Trophoblast cell (in vitro differentiated cells and primary cell): ENCODE measurements around the gene FAM168A.

Source experiments
- DNase-seq, 2 donors: peaks; one replicate each; pipeline ENCODE4 v3.0.0-alpha.2; 2016
- H2AFZ ChIP-seq: 2 replicates; pipeline ENCODE4 v1.6.1; 2013; ENCODE audit warnings: low read length, moderate library complexity, mild to moderate bottlenecking; ENCODE audit not compliant: insufficient read depth, poor library complexity
- H2AK5ac ChIP-seq: 2 replicates; pipeline ENCODE4 v1.6.1; 2013; ENCODE audit warnings: mild to moderate bottlenecking, low read length
- H2BK120ac ChIP-seq: 2 replicates; pipeline ENCODE4 v1.6.1; 2013; ENCODE audit warnings: low read length, mild to moderate bottlenecking, moderate library complexity; ENCODE audit not compliant: insufficient read depth, poor library complexity
- H2BK12ac ChIP-seq: 2 replicates; pipeline ENCODE4 v1.6.1; 2013; ENCODE audit warnings: mild to moderate bottlenecking, low read length, moderate library complexity
- H2BK5ac ChIP-seq: 2 replicates; pipeline ENCODE4 v1.6.1; 2013; ENCODE audit warnings: low read length, low read depth, moderate library complexity, mild to moderate bottlenecking; ENCODE audit not compliant: poor library complexity
- H3K14ac ChIP-seq: 2 replicates; pipeline ENCODE4 v1.6.1; 2013; ENCODE audit warnings: mild to moderate bottlenecking, low read length
- H3K18ac ChIP-seq: 2 replicates; pipeline ENCODE4 v1.6.1; 2013; ENCODE audit warnings: mild to moderate bottlenecking, low read length
- H3K23ac ChIP-seq: 2 replicates; pipeline ENCODE4 v1.6.1; 2013; ENCODE audit warnings: low read length
- H3K27ac ChIP-seq: 2 replicates; pipeline ENCODE4 v1.5.1; 2013; ENCODE audit warnings: low read depth, mild to moderate bottlenecking, inconsistent platforms, low read length, moderate library complexity
- H3K27me3 ChIP-seq: 2 replicates; pipeline ENCODE4 v1.6.1; 2013; ENCODE audit warnings: inconsistent platforms, mild to moderate bottlenecking, low read length, moderate library complexity; ENCODE audit not compliant: insufficient read depth
- H3K36me3 ChIP-seq, 2 experiments: 1 replicate in 1 of 2; 2 replicates in 1 of 2; pipeline ENCODE4 v1.6.1; 2013; ENCODE audit warnings: low read length in 2 of 2, mild to moderate bottlenecking in 2 of 2, moderate library complexity in 1 of 2; ENCODE audit not compliant: insufficient read depth in 2 of 2, control insufficient read depth in 1 of 2
- H3K4ac ChIP-seq: 2 replicates; pipeline ENCODE4 v1.6.1; 2013; ENCODE audit warnings: low read depth, mild to moderate bottlenecking, low read length, moderate library complexity
- H3K4me1 ChIP-seq, 2 experiments: 1 replicate in 1 of 2; 2 replicates in 1 of 2; pipeline ENCODE4 v1.6.1; 2013; ENCODE audit warnings: low read length in 2 of 2, mild to moderate bottlenecking in 2 of 2, moderate library complexity in 1 of 2; ENCODE audit not compliant: insufficient read depth in 2 of 2, control insufficient read depth in 1 of 2
- H3K4me2 ChIP-seq: 2 replicates; pipeline ENCODE4 v1.6.1; 2013; ENCODE audit warnings: inconsistent platforms, mild to moderate bottlenecking, low read length, moderate library complexity
- H3K4me3 ChIP-seq: 2 replicates; pipeline ENCODE4 v1.5.1; 2013; ENCODE audit warnings: mild to moderate bottlenecking, low read depth, low read length, inconsistent platforms
- H3K79me1 ChIP-seq: one replicate; pipeline ENCODE4 v1.6.1; 2013; ENCODE audit warnings: low read length
- H3K79me2 ChIP-seq: 2 replicates; pipeline ENCODE4 v1.6.1; 2013; ENCODE audit warnings: low read length, mild to moderate bottlenecking; ENCODE audit not compliant: control insufficient read depth, insufficient read depth, poor library complexity
- H3K9ac ChIP-seq: 2 replicates; pipeline ENCODE4 v1.6.1; 2013; ENCODE audit warnings: mild to moderate bottlenecking, low read length
- H3K9me3 ChIP-seq: 2 replicates; pipeline ENCODE4 v1.6.1; 2013; ENCODE audit warnings: low read depth, mild to moderate bottlenecking, control low read depth, inconsistent platforms, low read length; ENCODE audit not compliant: insufficient read depth
- H4K12ac ChIP-seq: 2 replicates; pipeline ENCODE4 v1.6.1; 2013; ENCODE audit warnings: low read depth, mild to moderate bottlenecking, low read length, moderate library complexity
- H4K8ac ChIP-seq: 2 replicates; pipeline ENCODE4 v1.6.1; 2013; ENCODE audit warnings: low read depth, mild to moderate bottlenecking, low read length, moderate library complexity
- H4K91ac ChIP-seq: one replicate; pipeline ENCODE4 v1.6.1; 2013; ENCODE audit warnings: low read depth, mild to moderate bottlenecking, low read length, moderate library complexity
- WGBS: extraction: QIAGEN DNeasy Blood & Tissue Kit; methylation state at CpG from one replicate; pipeline ENCODE4 v1.1.7; 2013; ENCODE audit warnings: missing lambda C conversion rate; ENCODE audit not compliant: insufficient read length, insufficient coverage; ENCODE audit errors: extremely low coverage; 5-methylcytosine and 5-hydroxymethylcytosine counted together

The FAM168A gene

GRCh38 chr11:73412308-73412707 lies 185.6 kb downstream of the FAM168A start:
- H4K8ac ChIP-seq, result no peak overlapping the region
- H3K27ac ChIP-seq, result no peak overlapping the region
- no peak for DNase-seq
- H3K4me2 ChIP-seq, result no peak overlapping the region
- H3K36me3 ChIP-seq, result peaks cover 7 to 15% of the 10 kb centered on the region in 2 experiments
- H3K4me3 ChIP-seq, result no peak overlapping the region
- no peak overlapping the region for H3K18ac ChIP-seq
- no peaks in the 10 kb centered on the region for H3K79me1 ChIP-seq
- no peak overlapping the region for H2AK5ac ChIP-seq
- H2AFZ ChIP-seq, result no peak overlapping the region
- H3K4ac ChIP-seq, result no peak overlapping the region
- no peak overlapping the region for H4K91ac ChIP-seq
- no peak overlapping the region for H3K9ac ChIP-seq
- H2BK5ac ChIP-seq, result no peak overlapping the region
- H3K9me3 ChIP-seq, result peaks cover 2% of the 10 kb centered on the region
- no peak overlapping the region for H2BK12ac ChIP-seq
- no peaks in the 10 kb centered on the region for H3K79me2 ChIP-seq
- no peaks in the 10 kb centered on the region for H3K27me3 ChIP-seq
- H3K4me1 ChIP-seq, result peaks cover 7 to 8% of the 10 kb centered on the region in 2 experiments
- H3K23ac ChIP-seq, result no peak overlapping the region
- no peak overlapping the region for H2BK120ac ChIP-seq
- WGBS, result no CpG with 5 or more reads among the region's 3 CpGs
- H3K14ac ChIP-seq, result no peak overlapping the region
- no peak overlapping the region for H4K12ac ChIP-seq

- Histone ChIP-seq H3K27me3 (no peaks in the 10 kb centered on the region), H3K4me2 (no peak overlapping the region), H2BK120ac (no peak overlapping the region), H3K18ac (no peak overlapping the region), H4K91ac (no peak overlapping the region), H4K12ac (no peak overlapping the region), H3K4me1 (peaks cover 2 to 4% of the 10 kb centered on the region in 2 experiments), H2AK5ac (no peak overlapping the region), H3K36me3 (peaks cover 11 to 20% of the 10 kb centered on the region in 2 experiments), H3K79me1 (no peaks in the 10 kb centered on the region), H3K23ac (no peak overlapping the region), H3K79me2 (no peaks in the 10 kb centered on the region), H3K4ac (no peak overlapping the region), H2AFZ (no peak overlapping the region), H4K8ac (no peak overlapping the region), H2BK5ac (no peak overlapping the region), H2BK12ac (no peak overlapping the region), H3K27ac (no peak overlapping the region), H3K9ac (no peak overlapping the region), H3K9me3 (peaks cover 2% of the 10 kb centered on the region), H3K4me3 (no peak overlapping the region), H3K14ac (no peak overlapping the region)
- no CpG with 5 or more reads among the region's 2 CpGs for WGBS
- no peak for DNase-seq
Observed at GRCh38 chr11:73411031-73411430, 186.9 kb downstream of the FAM168A start.

- H3K4ac ChIP-seq, result no peak overlapping the region
- no peak for DNase-seq
- no CpG with 5 or more reads among the region's 1 CpG for WGBS
Observed at GRCh38 chr11:73410627-73411026, 187.3 kb downstream of the FAM168A start.

GRCh38 chr11:73409431-73409830 lies 188.5 kb downstream of the FAM168A start:
- DNase-seq, result no peak
- WGBS, result no CpG with 5 or more reads among the region's 8 CpGs
- Histone ChIP-seq H2BK120ac (no peak overlapping the region), H3K4me3 (no peak overlapping the region), H3K9ac (no peak overlapping the region), H3K27ac (no peak overlapping the region), H3K79me1 (no peaks in the 10 kb centered on the region), H2AFZ (no peak overlapping the region), H2BK12ac (no peak overlapping the region), H3K9me3 (peaks cover 2% of the 10 kb centered on the region), H3K4me2 (no peak overlapping the region), H2BK5ac (no peak overlapping the region), H3K18ac (no peak overlapping the region), H3K23ac (no peak overlapping the region), H3K4ac (no peak overlapping the region), H4K91ac (no peak overlapping the region), H3K14ac (no peak overlapping the region), H4K8ac (no peak overlapping the region), H2AK5ac (no peak overlapping the region), H4K12ac (no peak overlapping the region), H3K27me3 (no peaks in the 10 kb centered on the region), H3K79me2 (no peaks in the 10 kb centered on the region), H3K4me1 (no peaks in the 10 kb centered on the region), H3K36me3 (peaks cover 17 to 28% of the 10 kb centered on the region in 2 experiments)

More at GRCh38 chr11:73410627-73411026, 187.3 kb downstream of the FAM168A start:
- Histone ChIP-seq H3K36me3 (peaks cover 12 to 22% of the 10 kb centered on the region in 2 experiments), H3K23ac (no peak overlapping the region), H3K4me3 (no peak overlapping the region), H3K4me1 (peaks cover 0 to 2% of the 10 kb centered on the region in 2 experiments), H3K18ac (no peak overlapping the region), H3K4me2 (no peak overlapping the region), H4K91ac (no peak overlapping the region), H4K12ac (no peak overlapping the region), H3K79me2 (no peaks in the 10 kb centered on the region), H3K14ac (no peak overlapping the region), H2AFZ (no peak overlapping the region), H3K27me3 (no peaks in the 10 kb centered on the region), H4K8ac (no peak overlapping the region), H3K79me1 (no peaks in the 10 kb centered on the region), H3K27ac (no peak overlapping the region), H2BK12ac (no peak overlapping the region), H2AK5ac (no peak overlapping the region), H2BK5ac (no peak overlapping the region), H3K9ac (no peak overlapping the region), H3K9me3 (peaks cover 2% of the 10 kb centered on the region), H2BK120ac (no peak overlapping the region)
